HG03354 (cell line): ENCODE data around the gene SDF4.

Source experiments
- ATAC-seq: cut with Tn5 transposase; IDR thresholded peaks from one replicate; pipeline ENCODE4 v1.9.1; 2021; ENCODE audit warnings: mild to moderate bottlenecking; ENCODE audit not compliant: unreplicated experiment, poor library complexity, severe bottlenecking

Gene SDF4, protein sequence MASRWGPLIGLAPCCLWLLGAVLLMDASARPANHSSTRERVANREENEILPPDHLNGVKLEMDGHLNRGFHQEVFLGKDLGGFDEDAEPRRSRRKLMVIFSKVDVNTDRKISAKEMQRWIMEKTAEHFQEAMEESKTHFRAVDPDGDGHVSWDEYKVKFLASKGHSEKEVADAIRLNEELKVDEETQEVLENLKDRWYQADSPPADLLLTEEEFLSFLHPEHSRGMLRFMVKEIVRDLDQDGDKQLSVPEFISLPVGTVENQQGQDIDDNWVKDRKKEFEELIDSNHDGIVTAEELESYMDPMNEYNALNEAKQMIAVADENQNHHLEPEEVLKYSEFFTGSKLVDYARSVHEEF

GRCh38 chr1:1231400-1232207, at the start of gene SDF4:
SDF4 (minus strand) TSS chr1:1232001; CDS start chr1:1228772, 3,229 bp downstream.
- ATAC-seq = peak; percentile 93

GRCh38 chr1:1280782-1281481, 49.1 kb upstream of the SDF4 start:
- ATAC-seq = no peak

- ATAC-seq = no peak
Measured at GRCh38 chr1:1279028-1279427, 47.2 kb upstream of the SDF4 start.

- no peak for ATAC-seq
Measured at GRCh38 chr1:1278620-1279019, 46.8 kb upstream of the SDF4 start.

DNA sequence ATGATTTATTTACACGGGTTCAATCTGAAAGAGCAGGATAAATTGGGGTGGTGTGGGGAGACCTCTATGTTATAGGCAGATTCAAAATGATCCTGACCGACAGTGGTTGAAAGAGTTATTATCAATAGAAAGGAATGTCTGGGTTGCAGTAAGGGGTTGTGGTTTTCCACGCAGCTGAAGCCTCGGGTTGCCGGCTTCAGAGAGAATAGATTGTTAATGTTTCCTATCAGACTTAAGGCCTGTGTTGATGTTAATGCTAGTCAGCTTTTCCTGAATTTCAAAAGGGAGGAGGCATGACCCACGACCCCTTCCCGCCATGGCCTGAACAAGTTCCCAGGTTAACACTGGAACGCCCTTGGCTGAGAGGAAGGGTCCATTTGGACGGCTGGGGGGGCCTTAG, 44.0 kb upstream of the SDF4 start:
- no peak for ATAC-seq

GRCh38 chr1:1274931-1275431, 43.2 kb upstream of the SDF4 start:
- no peak for ATAC-seq

- no peak for ATAC-seq
Measured at GRCh38 chr1:1274299-1274930, 42.6 kb upstream of the SDF4 start.

GRCh38 chr1:1273512-1274298, 41.9 kb upstream of the SDF4 start, which contains the start of gene UBE2J2:
UBE2J2 (minus strand) TSS chr1:1273854; CDS start chr1:1267992, 5,862 bp downstream.
- peak; percentile 82 for ATAC-seq

GRCh38 chr1:1273209-1273511, 41.4 kb upstream of the SDF4 start:
- peak; percentile 21 for ATAC-seq

- ATAC-seq = peak; percentile 15
Measured at GRCh38 chr1:1272341-1273208, 40.8 kb upstream of the SDF4 start.

DNA sequence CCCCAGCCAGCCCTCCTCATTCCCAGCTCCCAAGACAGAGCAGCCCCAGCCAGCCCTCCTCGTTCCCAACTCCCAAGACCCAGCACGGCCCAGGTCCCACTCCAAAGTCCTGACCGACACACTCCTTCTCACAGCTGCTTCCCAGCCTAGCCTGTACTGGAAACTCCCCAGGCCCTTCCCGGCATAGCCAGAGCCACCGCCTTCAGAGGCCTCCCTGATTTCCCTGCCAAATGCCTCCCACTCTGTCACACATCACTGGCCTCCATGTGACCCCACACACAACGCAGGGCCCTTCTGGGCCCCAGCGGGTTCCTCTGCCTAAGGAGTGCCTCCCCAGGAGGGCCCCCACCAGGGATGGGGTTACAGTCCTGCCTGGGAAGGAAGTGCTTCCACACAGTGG, 39.0 kb upstream of the SDF4 start:
- no peak for ATAC-seq

- ATAC-seq = no peak
Measured at GRCh38 chr1:1268284-1268682, 36.5 kb upstream of the SDF4 start.

GRCh38 chr1:1267488-1268283, 35.9 kb upstream of the SDF4 start:
- ATAC-seq = no peak

- no peak for ATAC-seq
Measured at GRCh38 chr1:1264868-1265272, 33.1 kb upstream of the SDF4 start.

GRCh38 chr1:1264026-1264425, 32.2 kb upstream of the SDF4 start:
- no peak for ATAC-seq

DNA sequence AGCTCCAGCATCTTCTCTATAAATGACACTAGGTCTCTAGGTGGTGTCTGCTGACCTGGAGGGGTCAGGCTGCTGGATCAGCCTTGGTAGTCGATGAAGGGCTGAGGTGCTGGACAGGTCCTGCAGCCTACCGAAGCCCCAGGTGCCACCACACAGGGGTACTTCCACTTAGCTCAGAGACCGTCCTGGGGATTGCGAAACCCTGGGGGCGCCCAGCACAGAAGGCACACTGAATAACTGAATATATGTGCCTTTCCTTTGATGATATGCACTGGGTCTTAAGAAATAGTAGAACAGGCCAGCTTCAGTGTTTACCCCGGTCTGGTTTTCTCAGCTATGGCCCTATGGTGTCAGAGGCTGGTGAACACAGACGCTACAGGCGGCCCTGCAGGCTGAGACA, 31.0 kb upstream of the SDF4 start:
- ATAC-seq = no peak

DNA sequence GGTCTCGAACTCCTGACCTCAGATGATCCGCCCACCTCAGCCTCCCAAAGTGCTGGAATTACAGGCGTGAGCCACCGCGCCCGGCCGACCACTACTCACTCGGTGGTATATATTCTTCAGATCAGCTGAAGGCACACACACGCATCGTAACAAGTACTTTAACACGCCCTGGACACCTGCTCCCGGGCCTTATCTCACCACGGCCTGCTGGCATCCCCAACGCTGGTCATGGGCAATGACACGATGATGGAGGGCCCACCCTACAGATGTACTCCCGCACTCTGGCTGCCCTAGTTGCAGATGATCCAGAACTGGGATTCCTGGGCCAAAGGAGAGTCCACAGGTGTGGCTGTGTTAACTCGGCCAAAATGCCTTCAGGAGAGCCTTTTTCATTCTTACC, 30.3 kb upstream of the SDF4 start:
- no peak for ATAC-seq
